HL-60 (cell line): ENCODE data around the gene DNAH1.

Experiments
- DNase-seq, 2 experiments: peaks; one replicate each; pipeline ENCODE4 v3.0.0-alpha.2; 2010 to 2020; ENCODE audit warnings: low read depth in 1 of 2, low spot score in 1 of 2
- H3K27ac ChIP-seq: fragments of 250-450 bp; sonication (Bioruptor Pico); replicated peaks from 2 replicates; pipeline ENCODE4 v1.5.1; 2020; ENCODE audit warnings: mild to moderate bottlenecking, moderate library complexity
- H3K27me3 ChIP-seq: fragments of 250-450 bp; sonication (Bioruptor Pico); 2 replicates; pipeline ENCODE4 v1.5.1; 2021; ENCODE audit warnings: mild to moderate bottlenecking, moderate library complexity; ENCODE audit not compliant: insufficient read depth, poor library complexity, severe bottlenecking
- H3K4me3 ChIP-seq: replicated peaks from 2 replicates; pipeline ENCODE4 v1.5.1; 2011; ENCODE audit warnings: mild to moderate bottlenecking, control low read depth, low read length; ENCODE audit not compliant: insufficient read depth
- GABPA ChIP-seq: IDR thresholded peaks from 2 replicates; pipeline ENCODE4 v1.6.1; 2012; ENCODE audit warnings: low read depth
- POLR2AphosphoS5 ChIP-seq: IDR thresholded peaks from 2 replicates; pipeline ENCODE4 v1.6.1; 2012; ENCODE audit warnings: low read depth
- SPI1 ChIP-seq: IDR thresholded peaks from 2 replicates; pipeline ENCODE4 v1.6.1; 2012; ENCODE audit warnings: low read depth, mild to moderate bottlenecking, borderline replicate concordance
- TF ChIP-seq, protein P1 (sequence below): IDR thresholded peaks from 2 replicates; pipeline ENCODE4 v1.6.1; 2012; ENCODE audit warnings: low read depth; ENCODE audit not compliant: insufficient replicate concordance
- TF ChIP-seq, protein P2 (sequence below): IDR thresholded peaks from one replicate; pipeline ENCODE4 v1.5.1; 2011; ENCODE audit warnings: low read length, control low read depth, inconsistent platforms; ENCODE audit not compliant: insufficient read depth

DNAH1 gene

DNA sequence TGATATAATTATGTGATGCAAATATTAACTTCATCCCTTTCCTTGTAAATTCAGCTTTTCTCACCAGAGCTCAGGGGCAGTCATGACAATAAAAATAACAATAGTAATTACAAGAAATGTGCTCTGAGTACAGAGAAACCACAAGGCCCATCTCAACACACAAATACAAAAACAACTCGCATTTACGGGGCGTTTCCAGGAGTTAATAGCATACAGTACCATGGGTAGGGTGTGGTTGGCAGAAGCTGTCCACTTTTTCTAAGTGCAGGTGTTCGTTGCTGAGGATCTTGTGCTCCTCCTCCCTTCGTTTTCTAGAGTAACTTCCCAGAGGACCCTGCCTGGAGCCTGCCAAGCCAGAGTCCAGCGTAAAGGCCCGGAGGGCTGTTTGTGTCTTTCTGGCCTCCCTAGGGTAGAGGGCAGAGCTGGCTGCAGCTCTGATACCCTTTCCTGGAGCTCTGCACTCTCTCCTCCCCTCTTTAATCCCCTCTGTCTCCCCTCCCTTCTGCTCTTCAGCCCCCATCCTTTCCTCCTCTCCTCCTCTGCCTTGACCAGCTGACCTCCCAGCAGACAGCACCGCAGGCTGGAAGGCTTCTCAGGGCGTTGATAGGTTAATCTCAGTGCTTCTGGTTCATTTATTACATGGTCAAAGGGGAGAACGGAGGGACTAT, 117.3 kb downstream of the DNAH1 start:
- H3K27ac ChIP-seq, result no peak overlapping the region
- TF ChIP-seq, protein P1, sequence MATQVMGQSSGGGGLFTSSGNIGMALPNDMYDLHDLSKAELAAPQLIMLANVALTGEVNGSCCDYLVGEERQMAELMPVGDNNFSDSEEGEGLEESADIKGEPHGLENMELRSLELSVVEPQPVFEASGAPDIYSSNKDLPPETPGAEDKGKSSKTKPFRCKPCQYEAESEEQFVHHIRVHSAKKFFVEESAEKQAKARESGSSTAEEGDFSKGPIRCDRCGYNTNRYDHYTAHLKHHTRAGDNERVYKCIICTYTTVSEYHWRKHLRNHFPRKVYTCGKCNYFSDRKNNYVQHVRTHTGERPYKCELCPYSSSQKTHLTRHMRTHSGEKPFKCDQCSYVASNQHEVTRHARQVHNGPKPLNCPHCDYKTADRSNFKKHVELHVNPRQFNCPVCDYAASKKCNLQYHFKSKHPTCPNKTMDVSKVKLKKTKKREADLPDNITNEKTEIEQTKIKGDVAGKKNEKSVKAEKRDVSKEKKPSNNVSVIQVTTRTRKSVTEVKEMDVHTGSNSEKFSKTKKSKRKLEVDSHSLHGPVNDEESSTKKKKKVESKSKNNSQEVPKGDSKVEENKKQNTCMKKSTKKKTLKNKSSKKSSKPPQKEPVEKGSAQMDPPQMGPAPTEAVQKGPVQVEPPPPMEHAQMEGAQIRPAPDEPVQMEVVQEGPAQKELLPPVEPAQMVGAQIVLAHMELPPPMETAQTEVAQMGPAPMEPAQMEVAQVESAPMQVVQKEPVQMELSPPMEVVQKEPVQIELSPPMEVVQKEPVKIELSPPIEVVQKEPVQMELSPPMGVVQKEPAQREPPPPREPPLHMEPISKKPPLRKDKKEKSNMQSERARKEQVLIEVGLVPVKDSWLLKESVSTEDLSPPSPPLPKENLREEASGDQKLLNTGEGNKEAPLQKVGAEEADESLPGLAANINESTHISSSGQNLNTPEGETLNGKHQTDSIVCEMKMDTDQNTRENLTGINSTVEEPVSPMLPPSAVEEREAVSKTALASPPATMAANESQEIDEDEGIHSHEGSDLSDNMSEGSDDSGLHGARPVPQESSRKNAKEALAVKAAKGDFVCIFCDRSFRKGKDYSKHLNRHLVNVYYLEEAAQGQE, result no peak
- TF ChIP-seq SPI1 (no peak), POLR2AphosphoS5 (no peak)
- TF ChIP-seq, protein P2, sequence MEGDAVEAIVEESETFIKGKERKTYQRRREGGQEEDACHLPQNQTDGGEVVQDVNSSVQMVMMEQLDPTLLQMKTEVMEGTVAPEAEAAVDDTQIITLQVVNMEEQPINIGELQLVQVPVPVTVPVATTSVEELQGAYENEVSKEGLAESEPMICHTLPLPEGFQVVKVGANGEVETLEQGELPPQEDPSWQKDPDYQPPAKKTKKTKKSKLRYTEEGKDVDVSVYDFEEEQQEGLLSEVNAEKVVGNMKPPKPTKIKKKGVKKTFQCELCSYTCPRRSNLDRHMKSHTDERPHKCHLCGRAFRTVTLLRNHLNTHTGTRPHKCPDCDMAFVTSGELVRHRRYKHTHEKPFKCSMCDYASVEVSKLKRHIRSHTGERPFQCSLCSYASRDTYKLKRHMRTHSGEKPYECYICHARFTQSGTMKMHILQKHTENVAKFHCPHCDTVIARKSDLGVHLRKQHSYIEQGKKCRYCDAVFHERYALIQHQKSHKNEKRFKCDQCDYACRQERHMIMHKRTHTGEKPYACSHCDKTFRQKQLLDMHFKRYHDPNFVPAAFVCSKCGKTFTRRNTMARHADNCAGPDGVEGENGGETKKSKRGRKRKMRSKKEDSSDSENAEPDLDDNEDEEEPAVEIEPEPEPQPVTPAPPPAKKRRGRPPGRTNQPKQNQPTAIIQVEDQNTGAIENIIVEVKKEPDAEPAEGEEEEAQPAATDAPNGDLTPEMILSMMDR, result no peak
- H3K4me3 ChIP-seq, result no peak overlapping the region
- H3K27me3 ChIP-seq, result no peaks in the 10 kb centered on the region
- no peak for DNase-seq

- TF ChIP-seq, protein P1, result no peak
- H3K4me3 ChIP-seq, result no peak overlapping the region
- H3K27ac ChIP-seq, result no peak overlapping the region
- no peaks in the 10 kb centered on the region for H3K27me3 ChIP-seq
- no peak for DNase-seq
These were observed 117.9 kb downstream of the DNAH1 start for GRCh38 chr3:52433996-52434479.

DNA sequence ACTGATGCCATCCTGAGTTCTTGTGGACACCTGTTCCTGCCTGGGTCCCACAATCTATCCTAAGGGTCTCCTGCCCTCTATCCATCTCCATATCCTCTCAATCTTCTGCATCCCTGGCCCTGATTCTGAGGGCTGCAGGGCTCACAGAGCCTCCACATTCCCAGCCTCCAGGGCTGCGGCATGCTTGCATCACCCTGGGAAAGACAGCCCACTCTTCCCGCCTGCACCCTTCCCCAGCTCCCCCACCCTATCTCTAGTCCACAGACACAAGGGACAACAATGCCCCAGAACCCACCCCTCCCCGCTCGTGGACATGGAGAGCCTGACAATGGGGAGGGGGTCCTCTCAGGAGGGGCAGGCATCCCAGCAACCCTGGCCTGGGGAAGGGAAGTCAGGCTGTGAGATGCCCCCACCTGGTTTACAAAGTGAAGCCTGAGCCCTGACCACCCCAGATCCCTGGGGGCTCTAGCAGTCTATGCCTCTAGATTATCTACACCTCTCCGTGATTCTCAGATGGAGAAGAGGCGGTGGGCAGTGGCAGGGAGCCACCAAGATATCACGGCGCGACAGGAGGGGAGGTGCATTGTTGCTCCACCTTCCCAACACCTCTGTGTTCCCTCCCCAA, 118.5 kb downstream of the DNAH1 start:
- TF ChIP-seq POLR2AphosphoS5 (no peak), GABPA (no peak), SPI1 (no peak)
- TF ChIP-seq, protein P2, result no peak
- TF ChIP-seq, protein P1, result no peak

More for the DNA sequence above, 118.5 kb downstream of the DNAH1 start:
- H3K27ac ChIP-seq, result no peak overlapping the region
- no peaks in the 10 kb centered on the region for H3K27me3 ChIP-seq
- no peak for DNase-seq
- no peak overlapping the region for H3K4me3 ChIP-seq
